Aorta (tissue), 5 donors: Measurements from ENCODE around the gene TERT. TPM values are rescaled to one million over a fixed set of nuclear protein-coding genes. Genes with fewer than 3 reads are reported as not detected.

Source experiments
- ATAC-seq: fragments of 200-7000 bp; cut with Tn5 transposase; one replicate; pipeline ENCODE4 v1.9.1; 2022; ENCODE audit warnings: moderate library complexity; ENCODE audit not compliant: low FRiP score
- DNase-seq, 2 donors: peaks; one replicate each; pipeline ENCODE4 v3.0.0-alpha.2; 2020
- H3K27ac ChIP-seq, 2 donors: one replicate each; pipeline ENCODE4 v1.5.1; 2013; ENCODE audit warnings: low read length in 2 of 2, mild to moderate bottlenecking in 2 of 2, moderate library complexity in 2 of 2, control low read depth in 1 of 2, inconsistent platforms in 1 of 2, low read depth in 1 of 2
- H3K27me3 ChIP-seq, 2 donors: one replicate each; pipeline ENCODE4 v1.6.1; 2013; ENCODE audit warnings: control low read depth in 1 of 2, low read length in 1 of 2, mild to moderate bottlenecking in 1 of 2, moderate library complexity in 1 of 2; ENCODE audit not compliant: insufficient read depth in 2 of 2, control insufficient read depth in 1 of 2
- H3K36me3 ChIP-seq, 2 donors: one replicate each; pipeline ENCODE4 v1.6.1; 2013; ENCODE audit warnings: control low read depth in 1 of 2, low read length in 1 of 2, mild to moderate bottlenecking in 1 of 2; ENCODE audit not compliant: insufficient read depth in 2 of 2, control insufficient read depth in 1 of 2
- H3K4me1 ChIP-seq, 2 donors: one replicate each; pipeline ENCODE4 v1.6.1; 2013; ENCODE audit warnings: low read length in 2 of 2, control low read depth in 1 of 2, mild to moderate bottlenecking in 1 of 2, moderate library complexity in 1 of 2; ENCODE audit not compliant: insufficient read depth in 2 of 2, control insufficient read depth in 1 of 2
- H3K4me3 ChIP-seq, 2 donors: one replicate each; pipeline ENCODE4 v1.5.1; 2013; ENCODE audit warnings: low read length in 2 of 2, control low read depth in 1 of 2, mild to moderate bottlenecking in 1 of 2
- H3K9me3 ChIP-seq: one replicate; pipeline ENCODE4 v1.6.1; 2013; ENCODE audit warnings: mild to moderate bottlenecking, low read length; ENCODE audit not compliant: control insufficient read depth
- WGBS, 2 donors: extraction: QIAGEN DNeasy Blood & Tissue Kit; methylation state at CpG; one replicate each; pipeline ENCODE4 v1.1.7; 2013; 5-methylcytosine and 5-hydroxymethylcytosine counted together
- intact Hi-C, 2 donors: fragments of 100-400 bp; cut with DNase I; formaldehyde crosslinking; loops; one replicate each; pipeline versions ENCODE4 v1.14.2 to v1.15.0; 2022
- polyA plus RNA-seq, 2 donors: library from polyadenylated mRNA; stranded (reverse); fragments of 200-250 nt; gene quantifications; one replicate each; pipeline ENCODE4 v1.2.3, GENCODE V29; 2013
- total RNA-seq, 2 donors: library from RNA; stranded (reverse); fragmentation: NEBNext Ultra II Directional; extraction: Animal tissue kit (Norgen Biotek cat#: 25700); gene quantifications; one replicate each; pipeline ENCODE4 v1.2.1, GENCODE V29; 2021
- donor health status: healthy with polysubstance abuse.
- donor health status: Bipolar disorder and iron deficiency.
- donor health status: DM: no; HTN: no; CAD: no.
- donor health status: DM: no; HTN: no; CAD: no.
- donor health status: DM: yes; HTN: yes; CAD: no.

TERT gene
- total and polyA plus RNA-seq, 4 donors, result not detected

DNA sequence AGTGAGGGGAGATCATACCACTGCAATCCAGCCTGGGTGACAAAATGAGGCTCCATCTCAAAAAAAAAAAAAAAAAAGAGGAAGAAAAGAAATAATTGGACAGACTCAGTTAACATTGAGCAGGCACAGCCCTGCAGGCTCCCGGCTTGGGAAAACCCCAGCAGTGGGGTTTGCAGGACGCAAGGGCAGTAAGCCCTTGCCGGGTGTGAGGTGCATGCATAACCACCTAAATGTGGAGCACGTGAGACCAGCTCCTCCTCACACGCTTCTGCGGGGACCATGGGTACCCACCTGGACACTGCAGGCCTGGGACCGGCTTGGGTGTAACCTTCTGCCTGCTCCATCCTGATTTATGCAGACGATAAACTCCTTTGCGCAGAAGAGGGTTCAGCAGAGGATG lies 74.5 kb downstream of the TERT start:
- DNase-seq, result no peak
- Histone ChIP-seq H3K9me3 (peaks cover 3% of the 10 kb centered on the region), H3K4me1 (no peaks in the 10 kb centered on the region), H3K27ac (no peak overlapping the region), H3K36me3 (no peaks in the 10 kb centered on the region), H3K4me3 (no peak overlapping the region), H3K27me3 (no peaks in the 10 kb centered on the region)
- 83% methylated on average over 9 of the region's 9 CpGs for WGBS, 2 donors
- intact Hi-C loops, result no loop called here
- ATAC-seq, result no peak

DNA sequence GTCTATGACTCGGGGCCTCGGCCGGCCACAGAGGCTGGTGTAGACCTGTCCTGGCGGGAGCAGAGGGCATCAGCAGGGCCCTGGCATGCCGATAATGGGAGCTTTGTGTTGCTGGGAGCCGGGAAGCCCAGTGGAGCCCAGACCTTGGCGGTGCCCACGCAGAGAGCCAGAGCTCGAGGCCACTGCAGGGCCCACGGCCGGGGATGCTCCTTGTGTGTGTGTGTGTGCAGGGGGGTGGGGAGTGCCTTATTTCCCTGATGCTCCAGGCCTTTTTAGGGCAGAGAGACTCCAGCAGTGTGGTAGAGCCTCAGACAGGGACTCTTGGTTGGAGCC lies 75.1 kb downstream of the TERT start:
- DNase-seq (no peak), ATAC-seq (no peak)
- no peaks in the 10 kb centered on the region for H3K4me1 ChIP-seq
- no peaks in the 10 kb centered on the region for H3K36me3 ChIP-seq
- H3K27me3 ChIP-seq, result no peaks in the 10 kb centered on the region
- no peak overlapping the region for H3K27ac ChIP-seq
- H3K9me3 ChIP-seq, result peaks cover 3% of the 10 kb centered on the region
- 81 to 89% methylated on average over 11 of the region's 11 CpGs for WGBS, 2 donors
- intact Hi-C loops, result no loop called here
- H3K4me3 ChIP-seq, result no peak overlapping the region

DNA sequence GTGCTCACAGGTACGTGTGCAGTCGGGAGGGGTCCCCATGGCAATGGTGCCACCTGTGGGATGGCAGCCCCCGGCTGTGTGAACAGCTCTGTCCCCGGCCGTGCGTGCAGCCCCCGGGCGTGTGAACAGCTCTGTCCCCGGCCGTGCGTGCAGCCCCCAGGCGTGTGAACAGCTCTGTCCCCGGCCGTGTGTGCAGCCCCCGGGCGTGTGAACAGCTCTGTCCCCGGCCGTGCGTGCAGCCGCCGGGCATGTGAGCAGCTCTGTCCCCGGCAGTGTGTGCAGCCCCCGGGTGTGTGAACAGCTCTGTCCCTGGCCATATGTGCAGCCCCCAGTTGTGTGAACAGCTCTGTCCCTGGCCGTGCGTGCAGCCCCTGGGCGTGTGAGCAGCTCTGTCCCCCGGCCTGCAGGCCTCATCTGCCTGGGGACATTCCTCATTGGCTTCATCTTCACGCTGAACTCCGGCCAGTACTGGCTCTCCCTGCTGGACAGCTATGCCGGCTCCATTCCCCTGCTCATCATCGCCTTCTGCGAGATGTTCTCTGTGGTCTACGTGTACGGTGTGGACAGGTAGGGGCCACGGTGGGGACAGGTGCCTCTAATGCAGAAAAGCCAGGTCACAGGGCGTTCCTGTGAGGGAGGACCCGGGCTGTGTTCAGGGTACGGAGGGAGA lies 75.6 kb downstream of the TERT start:
- Histone ChIP-seq H3K9me3 (peaks cover 3% of the 10 kb centered on the region), H3K27me3 (no peaks in the 10 kb centered on the region)
- 73 to 76% methylated on average over 38 of the region's 38 CpGs for WGBS, 2 donors

DNA sequence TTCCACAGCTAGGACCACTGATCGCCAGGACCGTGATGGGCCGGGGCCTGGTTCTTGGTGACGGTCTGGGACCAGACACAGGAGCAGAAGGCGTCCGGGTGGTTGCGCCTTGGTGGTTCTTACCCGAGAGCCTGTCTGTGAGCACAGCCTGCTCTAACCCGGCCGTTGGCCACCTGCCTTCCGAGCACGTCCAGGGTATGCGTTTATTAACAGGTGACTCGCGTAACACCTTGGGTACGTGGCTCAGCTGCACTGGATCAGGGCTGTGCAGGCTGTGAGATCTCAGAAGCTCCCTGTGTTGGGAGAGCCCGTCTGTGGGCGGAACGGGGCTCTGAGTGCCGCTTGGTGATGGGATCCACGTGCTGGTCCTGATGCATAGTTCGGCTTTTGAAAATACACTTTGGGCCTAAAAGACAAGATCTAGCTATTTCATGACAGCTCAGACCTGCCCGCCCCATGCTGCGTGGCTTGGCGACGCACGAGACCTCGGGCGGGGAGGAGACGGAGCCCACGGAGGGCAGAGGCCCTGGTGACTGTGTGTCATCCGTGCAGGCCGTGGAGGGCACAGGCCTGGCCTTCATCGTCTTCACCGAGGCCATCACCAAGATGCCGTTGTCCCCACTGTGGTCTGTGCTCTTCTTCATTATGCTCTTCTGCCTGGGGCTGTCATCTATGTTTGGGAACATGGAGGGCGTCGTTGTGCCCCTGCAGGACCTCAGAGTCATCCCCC lies 76.4 kb downstream of the TERT start:
- WGBS, 2 donors, result 88 to 89% methylated on average over 38 of the region's 38 CpGs
- Histone ChIP-seq H3K36me3 (no peaks in the 10 kb centered on the region), H3K4me3 (no peak overlapping the region), H3K4me1 (no peaks in the 10 kb centered on the region), H3K9me3 (peaks cover 3% of the 10 kb centered on the region), H3K27ac (no peak overlapping the region), H3K27me3 (no peaks in the 10 kb centered on the region)
- DNase-seq (no peak), ATAC-seq (no peak)
- intact Hi-C loops, result no loop called here

More for the DNA sequence above, 75.6 kb downstream of the TERT start:
- intact Hi-C loops, result no loop called here
- Histone ChIP-seq H3K4me3 (no peak overlapping the region), H3K36me3 (no peaks in the 10 kb centered on the region), H3K4me1 (no peaks in the 10 kb centered on the region), H3K27ac (no peak overlapping the region)
- DNase-seq (no peak), ATAC-seq (no peak)

DNA sequence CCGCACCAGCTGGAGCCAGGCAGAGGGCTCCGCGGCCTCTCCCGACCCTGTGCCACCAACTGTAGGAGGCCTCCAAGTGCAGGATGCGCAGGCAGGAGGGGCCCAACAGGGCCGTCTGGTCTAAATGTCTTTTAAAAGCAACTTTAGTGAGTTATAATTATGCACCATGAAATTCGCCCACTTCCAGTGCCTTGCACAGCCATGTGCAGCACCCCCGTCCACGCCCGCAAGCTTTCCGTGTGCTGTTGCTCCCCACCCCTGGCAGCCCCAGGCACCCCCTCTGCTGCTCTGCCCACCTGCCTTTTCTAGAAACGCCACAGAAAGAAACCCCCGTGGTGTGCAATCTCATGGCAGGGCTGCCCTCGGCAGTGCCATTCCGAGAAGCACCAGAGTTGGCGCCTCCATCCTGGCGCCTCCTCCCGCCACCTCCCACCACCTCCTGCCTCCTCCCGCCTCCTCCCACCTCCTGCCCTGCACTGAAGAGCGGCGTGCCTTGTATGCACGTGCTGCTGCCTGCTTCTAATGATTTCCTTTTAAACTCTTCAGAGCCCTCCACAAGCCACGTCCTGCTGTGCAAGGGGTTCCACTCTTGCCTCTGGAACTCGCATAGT lies 77.2 kb downstream of the TERT start:
- DNase-seq, result no peak
- 57 to 58% methylated on average over 24 of the region's 24 CpGs for WGBS, 2 donors

DNA sequence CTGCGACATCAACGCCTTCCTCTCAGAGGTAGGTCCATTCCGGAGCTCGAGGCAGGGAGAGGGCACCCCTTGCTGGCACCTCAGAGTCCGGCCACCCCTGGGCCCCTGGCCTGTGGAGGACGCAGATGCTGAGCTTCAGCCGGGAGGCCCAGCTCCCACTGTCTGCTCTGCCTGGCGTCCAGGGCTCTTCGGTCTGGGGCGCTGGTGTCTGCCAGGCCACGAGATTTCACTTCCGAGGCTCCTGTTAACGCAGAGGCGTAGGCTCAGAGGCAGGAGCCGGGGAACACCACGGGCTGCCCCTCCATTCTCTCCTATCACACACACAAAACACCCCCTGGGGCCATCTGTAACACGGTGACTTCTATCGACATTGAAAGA lies 78.0 kb downstream of the TERT start:
- H3K9me3 ChIP-seq, result peaks cover 3% of the 10 kb centered on the region
- intact Hi-C loops, result no loop called here
- DNase-seq, result no peak
- no peak overlapping the region for H3K4me3 ChIP-seq
- H3K4me1 ChIP-seq, result no peaks in the 10 kb centered on the region
- 85 to 88% methylated on average over 18 of the region's 18 CpGs for WGBS, 2 donors
- H3K36me3 ChIP-seq, result no peaks in the 10 kb centered on the region
- no peaks in the 10 kb centered on the region for H3K27me3 ChIP-seq
- ATAC-seq, result no peak
- no peak overlapping the region for H3K27ac ChIP-seq

More for the DNA sequence above, 77.2 kb downstream of the TERT start:
- H3K36me3 ChIP-seq, result no peaks in the 10 kb centered on the region
- no peaks in the 10 kb centered on the region for H3K27me3 ChIP-seq
- no peak overlapping the region for H3K27ac ChIP-seq
- no peak for ATAC-seq
- no peaks in the 10 kb centered on the region for H3K4me1 ChIP-seq
- H3K9me3 ChIP-seq, result peaks cover 3% of the 10 kb centered on the region
- H3K4me3 ChIP-seq, result no peak overlapping the region
- intact Hi-C loops, result no loop called here

DNA sequence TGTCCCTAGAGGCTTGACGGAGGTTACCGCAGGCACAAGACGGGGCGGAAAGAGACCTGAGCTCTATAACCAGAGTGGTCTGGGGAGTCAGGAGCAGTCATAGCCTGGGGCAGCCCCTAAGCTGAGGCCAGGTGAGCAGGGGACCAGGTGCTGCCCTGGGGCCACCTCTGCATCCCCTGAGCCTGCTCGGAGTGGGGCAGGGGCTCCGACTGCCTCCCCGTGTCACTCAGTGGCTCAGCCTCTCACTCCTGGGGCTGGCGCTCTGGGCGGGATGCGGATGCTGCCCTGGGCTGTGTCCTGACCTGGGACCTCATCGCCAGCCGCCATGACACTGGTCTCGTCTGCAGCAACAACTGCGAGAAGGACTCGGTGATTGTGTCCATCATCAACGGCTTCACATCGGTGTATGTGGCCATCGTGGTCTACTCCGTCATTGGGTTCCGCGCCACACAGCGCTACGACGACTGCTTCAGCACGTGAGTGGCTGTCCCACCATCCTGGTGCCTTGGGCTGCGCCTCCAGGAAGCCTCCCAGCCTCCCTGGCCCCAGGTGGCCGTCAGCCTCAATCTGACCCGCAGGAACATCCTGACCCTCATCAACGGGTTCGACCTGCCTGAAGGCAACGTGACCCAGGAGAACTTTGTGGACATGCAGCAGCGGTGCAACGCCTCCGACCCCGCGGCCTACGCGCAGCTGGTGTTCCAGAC lies 78.5 kb downstream of the TERT start:
- ATAC-seq, result no peak

DNA sequence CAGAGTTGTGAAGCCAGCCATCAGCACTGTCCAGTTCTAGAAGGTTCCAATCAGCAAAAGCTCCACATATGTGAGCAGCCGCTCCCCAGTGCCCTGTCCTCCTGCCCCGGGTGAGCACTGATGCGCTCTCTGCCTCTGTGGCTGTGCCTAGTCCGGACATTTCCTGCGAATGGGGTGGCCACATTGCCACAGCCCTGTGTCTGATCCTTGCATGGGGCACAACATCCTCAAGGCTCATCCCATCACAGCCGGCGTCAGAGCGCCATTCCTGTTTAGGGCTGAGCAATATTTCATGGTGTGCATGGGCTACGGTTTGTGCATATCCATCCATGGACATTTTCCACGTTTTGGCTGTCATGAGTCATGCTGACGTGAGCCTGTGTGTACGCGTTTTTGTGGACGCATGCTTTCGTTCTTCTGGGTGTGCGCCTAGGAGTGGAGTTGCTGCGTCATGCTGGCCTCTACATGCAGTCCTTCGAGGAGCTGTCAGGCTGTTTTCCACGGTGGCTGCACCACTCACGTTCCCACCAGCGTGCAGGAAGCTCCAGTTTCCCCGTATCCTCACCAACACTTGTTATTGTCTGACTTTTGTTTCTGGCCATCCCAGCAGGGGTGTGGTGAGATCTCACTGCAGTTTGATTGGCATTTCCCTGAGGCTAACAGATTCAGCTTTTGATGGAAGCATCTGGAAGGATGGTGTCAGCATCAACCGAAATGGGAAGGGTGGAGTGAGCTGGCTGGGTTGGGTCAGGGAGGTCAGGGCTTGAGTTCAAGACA lies 79.4 kb downstream of the TERT start:
- ATAC-seq (no peak), DNase-seq (peak; percentile 32 to 61)
- no peaks in the 10 kb centered on the region for H3K27me3 ChIP-seq
- WGBS, 2 donors, result 93% methylated on average over 23 of the region's 23 CpGs
- intact Hi-C loops, result no loop called here
- H3K36me3 ChIP-seq, result no peaks in the 10 kb centered on the region
- H3K27ac ChIP-seq, result no peak overlapping the region
- peaks cover 3% of the 10 kb centered on the region for H3K9me3 ChIP-seq
- H3K4me3 ChIP-seq, result no peak overlapping the region
- no peaks in the 10 kb centered on the region for H3K4me1 ChIP-seq

More for the DNA sequence above, 78.5 kb downstream of the TERT start:
- Histone ChIP-seq H3K27me3 (no peaks in the 10 kb centered on the region), H3K4me1 (no peaks in the 10 kb centered on the region), H3K27ac (no peak overlapping the region), H3K9me3 (peaks cover 3% of the 10 kb centered on the region), H3K4me3 (no peak overlapping the region), H3K36me3 (no peaks in the 10 kb centered on the region)
- WGBS, 2 donors, result 93% methylated on average over 38 of the region's 38 CpGs
- DNase-seq, result peak in 1 of 2 donors; percentile 26
- intact Hi-C loops, result no loop called here
